Astrocyte (in vitro differentiated cells and primary cell): ENCODE measurements around the gene GABARAP. TPM values are rescaled to one million over a fixed set of nuclear protein-coding genes. Genes with fewer than 3 reads are reported as not detected.

Source experiments
- DNase-seq: peaks from one replicate; pipeline ENCODE4 v3.0.0-alpha.2; 2010; ENCODE audit warnings: low read depth
- FAIRE-seq: peaks from 2 replicates; lab custom pipeline; 2011; peaks lifted over from hg19 to GRCh38; lab: Jason Lieb, UNC
- H2AFZ ChIP-seq: 2 replicates; pipeline ENCODE4 v1.6.0; 2012; ENCODE audit warnings: low read depth, low read length, inconsistent platforms
- H3K27ac ChIP-seq: 2 replicates; pipeline ENCODE4 v1.5.1; 2011; ENCODE audit warnings: low read depth, low read length, inconsistent platforms
- H3K27me3 ChIP-seq: 2 replicates; pipeline ENCODE4 v1.6.0; 2011; ENCODE audit warnings: low read length, inconsistent platforms; ENCODE audit not compliant: insufficient read depth
- H3K36me3 ChIP-seq: 2 replicates; pipeline ENCODE4 v1.5.1; 2011; ENCODE audit warnings: low read length, inconsistent platforms; ENCODE audit not compliant: insufficient read depth
- H3K4me1 ChIP-seq: 2 replicates; pipeline ENCODE4 v1.5.1; 2011; ENCODE audit warnings: low read length, inconsistent platforms; ENCODE audit not compliant: insufficient read depth
- H3K4me2 ChIP-seq: 2 replicates; pipeline ENCODE4 v1.6.0; 2012; ENCODE audit warnings: low read length, inconsistent platforms
- H3K4me3 ChIP-seq: 2 replicates; pipeline ENCODE4 v1.5.1; 2011; ENCODE audit warnings: low read depth, mild to moderate bottlenecking, low read length, inconsistent platforms; ENCODE audit not compliant: insufficient read depth
- H3K79me2 ChIP-seq: 2 replicates; pipeline ENCODE4 v1.6.0; 2012; ENCODE audit warnings: mild to moderate bottlenecking, low read length, inconsistent platforms; ENCODE audit not compliant: insufficient read depth
- H3K9ac ChIP-seq: 2 replicates; pipeline ENCODE4 v1.6.0; 2012; ENCODE audit warnings: mild to moderate bottlenecking, low read length, inconsistent platforms
- H3K9me3 ChIP-seq: 2 replicates; pipeline ENCODE4 v1.5.1; 2012; ENCODE audit warnings: low read depth, mild to moderate bottlenecking, low read length, inconsistent platforms; ENCODE audit not compliant: insufficient read depth
- H4K20me1 ChIP-seq: 2 replicates; pipeline ENCODE4 v1.6.0; 2012; ENCODE audit warnings: low read length, inconsistent platforms; ENCODE audit not compliant: insufficient read depth
- H3K27ac Mint-ChIP-seq: one replicate; pipeline ENCODE4 v1.8.0; 2021; ENCODE audit warnings: mild to moderate bottlenecking, mixed read lengths; ENCODE audit not compliant: unreplicated experiment
- H3K27me3 Mint-ChIP-seq: one replicate; pipeline ENCODE4 v1.8.0; 2021; ENCODE audit warnings: low read depth, mixed read lengths; ENCODE audit not compliant: unreplicated experiment
- H3K36me3 Mint-ChIP-seq: one replicate; pipeline ENCODE4 v1.8.0; 2021; ENCODE audit warnings: low read depth, mixed read lengths; ENCODE audit not compliant: unreplicated experiment
- H3K4me1 Mint-ChIP-seq: one replicate; pipeline ENCODE4 v1.8.0; 2021; ENCODE audit warnings: low read depth, mixed read lengths; ENCODE audit not compliant: unreplicated experiment
- H3K4me3 Mint-ChIP-seq: one replicate; pipeline ENCODE4 v1.8.0; 2021; ENCODE audit warnings: mild to moderate bottlenecking, moderate library complexity, mixed read lengths; ENCODE audit not compliant: unreplicated experiment
- H3K9me3 Mint-ChIP-seq: one replicate; pipeline ENCODE4 v1.8.0; 2021; ENCODE audit warnings: mild to moderate bottlenecking, mixed read lengths; ENCODE audit not compliant: unreplicated experiment
- EZH2 ChIP-seq: IDR thresholded peaks from 2 replicates; pipeline ENCODE4 v1.6.1; 2012; ENCODE audit warnings: mild to moderate bottlenecking, low read length, inconsistent platforms; ENCODE audit not compliant: insufficient read depth
- total RNA-seq: library from RNA; stranded (reverse); gene quantifications from 2 replicates; pipeline ENCODE4 v1.2.1, GENCODE V29; 2021
- TF ChIP-seq, protein P1 (sequence below): IDR thresholded peaks from 2 replicates; pipeline ENCODE4 v1.5.1; 2011; ENCODE audit warnings: low read depth, mild to moderate bottlenecking, inconsistent platforms, low read length, moderate library complexity; ENCODE audit not compliant: insufficient read depth

Gene GABARAP
- total RNA-seq, 1 donor from 2014 or later, result 434 TPM

DNA sequence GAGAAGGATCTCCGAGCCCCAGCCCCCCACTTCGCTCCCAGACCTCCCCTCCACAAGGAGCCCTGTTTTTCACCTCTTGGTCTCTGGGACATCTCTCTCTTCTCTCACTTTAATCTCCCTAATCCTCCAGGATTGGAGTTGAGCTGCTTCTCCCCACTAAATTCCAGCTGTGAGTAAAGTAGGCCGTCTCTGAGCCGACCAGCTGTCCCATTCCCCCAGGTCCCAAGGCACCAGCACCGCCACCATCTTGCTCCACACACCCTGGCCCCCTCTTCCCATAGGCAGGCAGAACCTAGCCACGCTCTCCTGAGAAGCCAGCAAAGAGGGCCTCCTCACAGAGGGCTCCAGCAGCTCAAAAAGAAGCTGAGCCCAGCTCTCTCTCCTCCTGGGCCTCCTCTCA is 23.5 kb downstream of the GABARAP start:
- Mint-ChIP-seq H3K9me3 (no peaks in the 10 kb centered on the region), H3K4me1 (peaks cover 27% of the 10 kb centered on the region), H3K4me3 (peak overlapping the region; percentile 96), H3K27ac (peak overlapping the region; percentile 36), H3K36me3 (peaks cover 14% of the 10 kb centered on the region), H3K27me3 (no peaks in the 10 kb centered on the region)
- no peak overlapping the region for H3K27ac ChIP-seq
- peaks cover 55% of the 10 kb centered on the region for H3K79me2 ChIP-seq
- no peaks in the 10 kb centered on the region for H3K9me3 ChIP-seq
- no peak overlapping the region for H3K4me2 ChIP-seq
- FAIRE-seq (no peak), DNase-seq (no peak)
- no peak overlapping the region for H2AFZ ChIP-seq
- no peak overlapping the region for H3K9ac ChIP-seq
- H3K36me3 ChIP-seq, result peaks cover 13% of the 10 kb centered on the region
- peaks cover 42% of the 10 kb centered on the region for H3K4me1 ChIP-seq
- peaks cover 61% of the 10 kb centered on the region for H4K20me1 ChIP-seq
- no peak for TF ChIP-seq EZH2
- H3K27me3 ChIP-seq, result no peaks in the 10 kb centered on the region
- H3K4me3 ChIP-seq, result no peak overlapping the region

- no peaks in the 10 kb centered on the region for H3K27me3 ChIP-seq
- Mint-ChIP-seq H3K9me3 (no peaks in the 10 kb centered on the region), H3K4me1 (peaks cover 31% of the 10 kb centered on the region), H3K27me3 (no peaks in the 10 kb centered on the region), H3K27ac (no peak overlapping the region), H3K36me3 (peaks cover 12% of the 10 kb centered on the region), H3K4me3 (peak overlapping the region; percentile 96)
- peak overlapping the region; percentile 87 for H3K4me2 ChIP-seq
- peaks cover 45% of the 10 kb centered on the region for H3K4me1 ChIP-seq
- FAIRE-seq, result no peak
- DNase-seq, result no peak
- TF ChIP-seq, protein P1, sequence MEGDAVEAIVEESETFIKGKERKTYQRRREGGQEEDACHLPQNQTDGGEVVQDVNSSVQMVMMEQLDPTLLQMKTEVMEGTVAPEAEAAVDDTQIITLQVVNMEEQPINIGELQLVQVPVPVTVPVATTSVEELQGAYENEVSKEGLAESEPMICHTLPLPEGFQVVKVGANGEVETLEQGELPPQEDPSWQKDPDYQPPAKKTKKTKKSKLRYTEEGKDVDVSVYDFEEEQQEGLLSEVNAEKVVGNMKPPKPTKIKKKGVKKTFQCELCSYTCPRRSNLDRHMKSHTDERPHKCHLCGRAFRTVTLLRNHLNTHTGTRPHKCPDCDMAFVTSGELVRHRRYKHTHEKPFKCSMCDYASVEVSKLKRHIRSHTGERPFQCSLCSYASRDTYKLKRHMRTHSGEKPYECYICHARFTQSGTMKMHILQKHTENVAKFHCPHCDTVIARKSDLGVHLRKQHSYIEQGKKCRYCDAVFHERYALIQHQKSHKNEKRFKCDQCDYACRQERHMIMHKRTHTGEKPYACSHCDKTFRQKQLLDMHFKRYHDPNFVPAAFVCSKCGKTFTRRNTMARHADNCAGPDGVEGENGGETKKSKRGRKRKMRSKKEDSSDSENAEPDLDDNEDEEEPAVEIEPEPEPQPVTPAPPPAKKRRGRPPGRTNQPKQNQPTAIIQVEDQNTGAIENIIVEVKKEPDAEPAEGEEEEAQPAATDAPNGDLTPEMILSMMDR, result no peak
- no peaks in the 10 kb centered on the region for H3K9me3 ChIP-seq
- peaks cover 61% of the 10 kb centered on the region for H3K79me2 ChIP-seq
- H2AFZ ChIP-seq, result no peak overlapping the region
- no peak overlapping the region for H3K4me3 ChIP-seq
- H4K20me1 ChIP-seq, result peaks cover 61% of the 10 kb centered on the region
- H3K9ac ChIP-seq, result peak overlapping the region; percentile 75
- no peak overlapping the region for H3K27ac ChIP-seq
- H3K36me3 ChIP-seq, result peaks cover 9% of the 10 kb centered on the region
These were observed 24.1 kb downstream of the GABARAP start for GRCh38 chr17:7218166-7218565.

DNA sequence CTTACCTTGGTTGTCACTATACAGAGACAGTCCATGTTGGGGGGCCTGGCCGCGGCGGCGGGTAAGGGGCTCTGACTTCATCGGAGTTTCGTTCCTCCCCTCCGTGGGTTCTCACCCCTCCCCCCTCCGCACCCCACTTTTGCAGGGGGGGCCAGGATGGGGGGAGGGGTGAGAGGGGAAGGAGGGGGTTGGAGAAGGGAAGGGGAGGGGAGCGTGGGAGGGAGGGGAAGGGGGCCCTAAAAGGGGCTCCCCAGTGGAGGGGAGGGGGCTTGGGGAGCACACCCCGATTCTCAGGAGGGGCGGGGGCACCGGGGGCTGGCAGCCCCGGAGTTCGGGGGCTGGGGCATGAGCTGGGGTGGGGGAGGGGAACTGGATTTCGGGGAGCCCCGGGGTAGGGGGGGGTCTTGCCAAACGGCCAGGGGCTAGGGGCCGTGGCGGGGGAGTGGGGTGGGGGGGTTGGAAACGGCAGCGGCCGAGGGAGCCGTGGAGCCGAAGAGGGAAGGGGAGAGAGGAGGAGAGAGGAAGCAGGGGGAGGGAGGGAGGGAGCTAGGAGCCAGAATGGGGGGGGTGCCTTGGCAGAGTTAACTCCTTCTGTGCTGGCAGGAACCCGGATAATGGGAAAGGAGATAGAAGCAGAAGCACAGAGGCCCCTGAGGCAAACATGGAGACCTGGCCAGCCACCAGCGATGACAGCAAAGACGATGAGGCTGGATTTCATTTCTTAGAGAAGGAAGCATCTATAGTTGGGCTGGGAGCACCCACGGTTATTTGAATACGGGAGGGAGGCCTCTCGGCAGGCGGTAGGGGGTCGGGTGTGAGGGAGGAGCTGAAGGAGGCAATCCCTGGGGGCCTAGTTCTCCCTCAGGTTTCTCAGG is 24.9 kb downstream of the GABARAP start:
- FAIRE-seq (no peak), DNase-seq (peak; percentile 59)
- no peak overlapping the region for H2AFZ ChIP-seq
- Mint-ChIP-seq H3K27ac (peak overlapping the region; percentile 80), H3K4me3 (peak overlapping the region; percentile 96), H3K36me3 (peaks cover 10% of the 10 kb centered on the region), H3K4me1 (peaks cover 32% of the 10 kb centered on the region), H3K27me3 (no peaks in the 10 kb centered on the region), H3K9me3 (no peaks in the 10 kb centered on the region)
- peaks cover 3% of the 10 kb centered on the region for H3K36me3 ChIP-seq
- peaks cover 45% of the 10 kb centered on the region for H3K4me1 ChIP-seq
- no peaks in the 10 kb centered on the region for H3K27me3 ChIP-seq
- H3K27ac ChIP-seq, result no peak overlapping the region
- H3K4me2 ChIP-seq, result peak overlapping the region; percentile 92
- H4K20me1 ChIP-seq, result peaks cover 60% of the 10 kb centered on the region
- H3K79me2 ChIP-seq, result peaks cover 64% of the 10 kb centered on the region
- TF ChIP-seq EZH2, result no peak
- TF ChIP-seq, protein P1, result no peak
- H3K4me3 ChIP-seq, result peak overlapping the region; percentile 65
- H3K9ac ChIP-seq, result peak overlapping the region; percentile 79
- no peaks in the 10 kb centered on the region for H3K9me3 ChIP-seq
